NAMALWA (cell line): Measurements from ENCODE around the gene NPBWR2.
A peak's percentile ranks its signal among the peaks of the same experiment; 100 is the strongest.
"Not testable (repeated sequence)": the region's sequence is repeated elsewhere in the genome, so short reads cannot be mapped to it uniquely, and the experiment has no call there.

Source experiments
- DNase-seq: peaks from one replicate; pipeline ENCODE4 v3.0.0-alpha.2; 2015; ENCODE audit warnings: low spot score

NPBWR2 gene

DNA sequence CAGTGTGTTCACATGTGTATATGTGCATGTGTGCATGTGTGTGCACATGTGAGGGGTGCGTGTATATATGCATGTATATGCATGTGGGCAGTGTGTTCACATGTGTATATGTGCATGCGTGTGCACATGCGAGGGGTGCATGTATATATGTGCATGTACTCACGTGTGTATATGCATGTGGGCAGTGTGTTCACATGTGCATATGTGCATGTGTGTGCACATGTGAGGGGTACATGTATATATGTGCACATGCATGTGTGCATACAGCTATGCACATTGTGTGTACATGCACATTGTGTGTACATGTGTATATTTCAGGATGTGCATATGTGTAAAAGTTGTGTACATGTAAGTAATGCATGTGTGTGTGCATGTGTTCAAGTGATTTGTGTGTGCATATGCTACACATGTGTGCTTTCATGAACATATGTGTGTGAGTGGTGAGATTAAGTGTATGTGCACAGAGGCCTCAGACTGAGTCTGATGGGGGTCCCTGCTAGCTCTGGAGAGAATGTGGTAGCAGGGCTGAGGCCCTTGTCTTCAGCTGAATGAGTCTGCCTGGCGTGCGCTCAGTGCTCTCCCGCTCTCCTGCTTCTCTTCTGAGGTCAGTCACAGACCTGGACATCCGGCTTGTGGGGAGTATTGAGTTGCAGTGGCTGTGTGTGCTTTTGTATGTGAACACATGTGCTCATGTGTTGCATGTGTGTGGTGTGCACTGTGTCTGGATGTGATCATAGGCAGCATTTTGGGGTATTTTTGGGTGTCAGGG is 37.0 kb upstream of the NPBWR2 start:
- DNase-seq: no peak

GRCh38 chr20:64143018-64143801 is 35.8 kb upstream of the NPBWR2 start:
- no peak for DNase-seq

GRCh38 chr20:64142590-64142989 is 35.2 kb upstream of the NPBWR2 start:
- DNase-seq: no peak

GRCh38 chr20:64140956-64141355 is 33.6 kb upstream of the NPBWR2 start:
- DNase-seq: no peak

GRCh38 chr20:64140061-64140931 is 32.9 kb upstream of the NPBWR2 start:
- DNase-seq: no peak

DNA sequence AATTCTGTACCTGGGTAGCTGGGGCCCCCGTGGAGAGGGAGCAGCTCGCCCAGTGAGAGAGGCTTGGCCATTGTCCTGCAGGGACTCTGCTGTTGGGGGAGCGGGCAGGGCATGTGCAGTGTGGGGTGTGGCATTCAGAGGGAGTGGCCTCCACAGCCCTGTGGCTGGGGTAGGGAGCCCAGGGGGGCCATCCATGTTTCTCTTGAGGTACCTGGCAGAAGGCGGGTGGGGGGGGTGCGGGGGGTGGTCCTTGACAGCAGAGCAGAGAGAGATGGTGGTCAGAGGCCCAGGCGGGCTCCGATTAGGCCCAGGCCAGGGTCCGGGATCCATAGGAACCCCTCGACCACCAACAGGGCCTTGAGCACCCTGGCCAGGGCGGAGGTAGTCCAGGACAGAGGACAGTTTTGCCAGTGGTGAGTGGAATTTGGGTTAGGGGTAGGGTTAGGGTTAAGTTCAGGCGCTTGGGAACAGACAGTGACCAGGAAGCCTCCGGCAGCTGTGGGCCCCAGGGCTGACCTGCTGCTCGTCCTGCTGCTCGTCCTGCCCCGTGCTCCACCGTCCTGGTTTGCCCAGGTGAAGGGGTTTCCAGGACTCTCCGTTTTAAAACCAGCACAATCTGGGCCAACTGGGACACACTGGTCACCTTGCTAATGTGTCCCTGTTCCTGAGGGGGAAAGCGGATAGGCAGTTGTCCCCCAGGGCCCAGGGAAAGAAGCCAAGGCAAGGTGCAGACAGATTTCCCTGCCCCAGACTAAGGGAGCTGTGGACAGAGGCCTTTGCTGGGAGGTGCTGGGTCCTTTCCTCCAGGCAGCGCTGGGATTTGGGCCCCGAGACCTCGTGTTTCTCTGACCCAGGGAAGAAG is 32.1 kb upstream of the NPBWR2 start:
- DNase-seq: no peak

GRCh38 chr20:64138276-64138815 is 31.0 kb upstream of the NPBWR2 start:
- DNase-seq: no peak

DNA sequence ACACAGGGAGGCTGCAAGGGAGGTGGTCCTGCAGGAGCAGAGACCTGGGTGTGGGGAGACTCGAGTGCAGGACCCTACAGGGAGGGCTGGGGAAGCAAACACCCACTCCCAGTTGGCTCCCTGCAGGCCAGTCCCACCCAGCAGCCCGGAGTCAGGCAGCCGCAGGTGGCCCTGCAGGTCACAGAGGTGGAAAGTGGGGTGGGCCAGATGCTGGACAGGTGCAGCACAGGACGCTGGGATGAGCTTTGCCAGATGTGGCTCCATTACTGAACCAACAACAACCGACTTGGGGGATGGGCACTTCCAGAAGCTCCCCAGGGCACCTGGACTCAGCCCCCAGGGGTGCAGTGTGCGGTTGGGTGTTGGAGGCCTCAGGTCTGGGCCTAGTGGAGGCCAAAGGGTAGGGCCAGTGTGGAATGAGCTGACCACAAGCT is 30.2 kb upstream of the NPBWR2 start:
- no peak for DNase-seq

- no peak for DNase-seq
Measured at GRCh38 chr20:64136004-64136710, 28.8 kb upstream of the NPBWR2 start.

- DNase-seq: peak; percentile 25
Measured at GRCh38 chr20:64134744-64135143, 27.4 kb upstream of the NPBWR2 start.

DNA sequence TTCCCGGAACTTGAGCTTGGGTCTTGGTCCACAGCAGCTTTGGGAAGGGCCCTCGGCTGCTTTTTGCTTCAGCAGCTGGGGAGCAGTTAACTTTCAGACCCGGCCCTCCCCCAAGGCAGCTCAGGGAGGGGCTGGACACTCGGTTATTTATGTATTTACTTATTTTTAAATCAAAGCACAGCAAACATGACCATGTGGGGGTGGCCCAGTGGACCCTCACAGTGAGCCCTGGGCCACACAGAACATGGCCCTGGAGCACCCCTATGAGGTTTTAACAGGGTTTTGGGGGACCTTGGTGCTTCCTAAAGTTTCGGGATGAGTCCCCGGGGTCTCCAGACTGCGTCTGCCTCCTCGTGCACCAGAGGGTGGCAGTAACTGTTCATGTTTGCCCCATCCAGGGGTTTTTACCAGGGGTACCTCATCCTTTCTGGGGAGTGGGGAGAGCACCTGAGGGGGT is 26.6 kb upstream of the NPBWR2 start:
- DNase-seq: peak; percentile 77

GRCh38 chr20:64131406-64131805 is 24.0 kb upstream of the NPBWR2 start:
- DNase-seq: no peak

DNA sequence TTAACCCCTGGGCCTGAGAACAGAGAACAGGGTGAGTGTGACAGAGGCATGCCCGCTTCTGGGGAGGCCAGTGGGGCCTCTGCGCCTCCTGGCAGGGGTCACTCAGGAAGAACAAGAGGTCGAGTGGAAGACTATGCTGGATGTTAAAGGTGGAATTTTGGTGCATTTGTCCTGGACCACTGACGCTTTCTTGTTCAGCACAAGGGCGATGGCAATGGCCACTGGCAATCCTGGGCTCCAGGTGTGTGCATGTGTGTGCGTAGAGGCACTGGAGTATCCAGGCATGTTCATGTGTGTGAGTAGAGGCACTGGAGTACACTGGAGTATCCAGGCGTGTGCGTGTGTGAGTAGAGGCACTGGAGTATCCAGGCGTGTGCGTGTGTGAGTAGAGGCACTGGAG is 23.5 kb upstream of the NPBWR2 start:
- DNase-seq: no peak

DNA sequence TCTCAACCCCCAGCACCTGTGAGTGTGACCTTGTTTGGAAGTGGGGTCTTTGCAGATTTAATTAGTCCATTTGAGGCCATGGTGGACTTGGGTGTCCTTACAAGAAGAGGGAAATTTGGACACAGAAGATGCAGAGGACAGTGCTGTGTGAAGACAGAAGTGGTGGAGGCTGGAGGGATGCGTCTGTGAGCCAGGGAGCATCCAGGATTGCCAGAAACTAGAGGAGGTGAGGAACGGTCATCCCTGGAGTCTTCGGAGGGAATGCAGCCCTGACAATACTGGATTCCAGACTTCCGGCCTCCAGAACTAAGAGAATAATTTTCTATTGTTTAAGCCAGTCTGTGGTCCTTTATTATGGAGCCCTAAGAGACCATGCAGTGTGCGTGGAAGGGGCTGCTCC is 22.9 kb upstream of the NPBWR2 start:
- DNase-seq: no peak

GRCh38 chr20:64129146-64129782 is 21.9 kb upstream of the NPBWR2 start:
- DNase-seq: no peak

DNA sequence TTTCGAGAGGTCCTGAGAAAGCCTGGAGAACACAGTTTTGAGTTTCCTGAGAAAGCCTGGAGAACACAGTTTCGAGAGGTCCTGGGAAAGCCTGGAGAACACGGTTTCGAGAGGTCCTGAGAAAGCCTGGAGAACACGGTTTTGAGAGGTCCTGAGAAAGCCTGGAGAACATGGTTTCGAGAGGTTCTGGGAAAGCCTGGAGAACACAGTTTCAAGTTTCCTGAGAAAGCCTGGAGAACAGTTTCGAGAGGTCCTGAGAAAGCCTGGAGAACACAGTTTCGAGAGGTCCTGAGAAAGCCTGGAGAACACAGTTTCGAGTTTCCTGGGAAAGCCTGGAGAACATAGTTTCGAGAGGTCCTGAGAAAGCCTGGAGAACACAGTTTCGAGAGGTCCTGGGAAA is 16.2 kb upstream of the NPBWR2 start:
- not testable (repeated sequence) for DNase-seq

- DNase-seq: not testable (repeated sequence)
Measured at GRCh38 chr20:64122927-64123326, 15.6 kb upstream of the NPBWR2 start.

DNA sequence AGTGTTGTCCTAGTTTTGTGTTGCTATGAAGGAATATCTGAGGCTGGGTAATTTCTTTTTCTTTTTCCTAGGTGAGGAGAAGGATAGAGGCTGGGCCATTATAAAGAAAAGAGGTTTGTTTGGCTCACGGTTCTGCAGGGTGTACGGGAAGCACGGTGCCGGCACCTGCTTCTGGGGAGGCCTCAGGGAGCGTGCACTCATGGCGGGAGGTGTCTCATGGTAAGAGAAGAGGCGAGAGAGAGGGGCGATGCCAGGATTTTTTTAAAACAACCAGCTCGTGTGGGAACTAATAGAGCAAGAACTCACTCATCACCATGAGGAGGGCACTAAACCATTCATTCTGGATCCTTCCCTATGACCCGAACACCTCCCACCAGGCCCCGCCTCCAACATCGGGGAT is 14.2 kb upstream of the NPBWR2 start:
- DNase-seq: no peak

- DNase-seq: no peak
Measured at GRCh38 chr20:64119681-64120341, 12.4 kb upstream of the NPBWR2 start.
